ENCODE data around the gene CCDC32.

Gene CCDC32

DNA sequence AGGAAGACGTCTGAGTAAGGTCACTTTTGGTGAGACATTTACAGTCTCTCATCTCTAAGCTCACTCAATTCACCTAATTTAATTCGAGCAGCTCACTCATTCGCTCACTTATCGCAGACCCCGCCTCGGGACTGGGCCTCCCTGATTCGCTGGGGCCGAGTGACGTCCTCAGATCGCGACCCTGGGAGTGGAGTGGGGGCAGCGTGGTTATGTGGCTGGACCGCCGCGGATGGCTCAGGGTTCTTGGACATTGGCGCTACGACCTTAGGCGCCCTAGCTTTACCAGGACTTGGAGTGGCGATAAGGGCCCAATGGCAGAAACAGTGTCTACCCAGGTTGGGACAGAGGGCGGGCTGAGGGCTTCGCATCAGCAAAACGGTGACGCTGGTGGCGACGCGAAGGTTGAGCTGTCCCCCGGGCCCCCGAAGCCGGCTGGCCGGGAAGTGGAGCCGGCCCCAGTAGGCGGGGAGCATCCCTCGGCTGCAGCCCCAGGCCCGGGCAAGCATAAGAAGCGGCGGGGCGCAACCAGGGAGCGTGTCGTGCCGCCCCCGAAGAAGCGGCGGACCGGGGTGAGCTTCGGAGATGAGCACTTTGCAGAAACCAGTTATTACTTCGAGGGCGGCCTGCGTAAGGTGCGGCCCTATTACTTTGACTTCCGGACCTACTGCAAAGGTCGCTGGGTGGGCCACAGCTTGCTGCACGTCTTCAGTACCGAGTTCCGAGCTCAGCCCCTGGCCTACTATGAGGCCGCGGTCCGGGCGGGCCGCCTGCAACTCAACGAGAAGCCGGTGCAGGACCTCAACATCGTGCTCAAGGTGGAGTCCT, 4.5 kb upstream of the CCDC32 start, which contains the start of gene RPUSD2:
RPUSD2 (plus strand) TSS at position 171 of the 825 bp plus-strand sequence; CDS start at position 210, 39 bp downstream.
- H3K27me3 ChIP-seq (ENCODE audit: control insufficient read depth in 1 of 2, insufficient read depth in 2 of 2, low read length in 2 of 2) = no peaks in the 10 kb centered on the region
- H3K4me3 ChIP-seq (ENCODE audit: low read depth in 1 of 2, low read length in 2 of 2) = peak within 1 kb of the TSS; percentile 89 to 93
- peaks cover 10 to 20% of the 10 kb centered on the region in 2 donors for H3K36me3 ChIP-seq (ENCODE audit: control insufficient read depth in 1 of 2, insufficient read depth in 2 of 2, low read length in 2 of 2)
- H3K9me3 ChIP-seq (ENCODE audit: control insufficient read depth in 1 of 2, low read length in 2 of 2) = no peaks in the 10 kb centered on the region
- H3K9ac ChIP-seq (ENCODE audit: low read depth in 1 of 2, low read length in 2 of 2) = peak within 1 kb of the TSS; percentile 70 to 78
- peaks cover 14 to 15% of the 10 kb centered on the region in 2 donors for H3K4me1 ChIP-seq (ENCODE audit: control insufficient read depth in 1 of 2, insufficient read depth in 2 of 2, low read length in 2 of 2)
- H3K27ac ChIP-seq (ENCODE audit: low read depth, low read length) = peak within 1 kb of the TSS; percentile 76

DNA sequence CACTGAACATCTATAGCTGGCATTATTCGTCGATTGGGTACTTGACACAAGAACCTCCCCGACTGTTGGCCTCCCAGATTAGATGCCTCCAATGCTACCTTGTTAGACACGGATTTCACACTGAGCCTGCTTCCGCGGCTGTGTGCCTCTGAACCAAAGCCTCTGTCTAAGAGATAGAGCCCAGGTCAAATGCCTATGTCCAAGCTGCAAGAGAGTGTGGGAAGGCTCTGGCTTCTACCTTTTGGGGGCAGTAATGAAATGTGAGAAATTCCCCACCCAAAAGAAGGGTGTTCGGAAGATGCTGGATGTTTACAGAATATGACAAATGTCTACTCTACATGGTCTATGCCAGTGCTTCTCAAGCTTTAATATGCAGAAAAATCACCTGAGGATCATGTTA, 2.3 kb upstream of the CCDC32 start:
- no peak overlapping the region for H3K9ac ChIP-seq (ENCODE audit: low read depth in 1 of 2, low read length in 2 of 2)
- H3K27me3 ChIP-seq (ENCODE audit: control insufficient read depth in 1 of 2, insufficient read depth in 2 of 2, low read length in 2 of 2) = no peaks in the 10 kb centered on the region
- peaks cover 14 to 32% of the 10 kb centered on the region in 2 donors for H3K4me1 ChIP-seq (ENCODE audit: control insufficient read depth in 1 of 2, insufficient read depth in 2 of 2, low read length in 2 of 2)
- no peaks in the 10 kb centered on the region for H3K9me3 ChIP-seq (ENCODE audit: control insufficient read depth in 1 of 2, low read length in 2 of 2)
- H3K27ac ChIP-seq (ENCODE audit: low read depth, low read length) = no peak overlapping the region
- H3K36me3 ChIP-seq (ENCODE audit: control insufficient read depth in 1 of 2, insufficient read depth in 2 of 2, low read length in 2 of 2) = peaks cover 0 to 13% of the 10 kb centered on the region in 2 donors
- no peak overlapping the region for H3K4me3 ChIP-seq (ENCODE audit: low read depth in 1 of 2, low read length in 2 of 2)

DNA sequence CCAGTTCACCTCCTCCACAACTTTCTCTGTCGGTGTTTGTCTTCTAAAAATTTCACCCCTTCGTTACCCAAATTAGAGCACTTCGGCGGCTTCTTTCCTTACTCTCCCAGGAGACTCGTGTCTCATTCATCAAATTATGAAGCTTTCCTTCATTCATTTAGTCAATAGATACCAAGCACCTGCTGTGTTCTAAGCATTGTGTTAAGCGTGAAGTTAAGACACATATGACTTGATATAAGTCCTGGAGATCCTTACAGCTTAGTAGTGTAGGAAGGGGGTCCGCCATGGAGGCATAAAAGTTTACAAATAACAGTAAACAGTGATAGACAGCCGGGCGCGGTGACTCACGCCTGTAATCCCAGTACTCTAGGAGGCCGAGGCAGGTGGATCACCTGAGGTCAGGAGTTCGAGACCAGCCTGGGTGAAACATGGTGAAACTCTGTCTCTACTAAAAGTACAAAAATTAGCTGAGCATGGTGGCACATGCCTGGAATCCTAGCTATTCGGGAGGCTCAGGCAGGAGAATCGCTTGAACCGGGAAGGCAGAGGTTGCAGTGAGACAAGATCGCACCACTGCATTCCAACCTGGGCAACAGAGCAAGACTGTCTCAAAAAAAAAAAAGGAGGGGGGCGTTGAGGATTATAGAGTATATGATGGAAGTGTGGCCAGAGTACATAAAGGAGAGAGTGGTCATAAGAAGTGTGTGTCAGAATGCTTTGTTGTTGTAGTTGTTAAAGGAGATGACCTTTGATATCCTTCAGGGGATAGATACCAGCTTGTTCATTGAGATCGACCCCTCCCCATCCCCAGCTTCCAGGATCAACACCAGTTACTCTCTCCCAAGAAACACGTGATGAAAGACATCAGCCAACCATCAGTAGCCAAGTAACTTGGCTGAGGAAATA, 744 bp upstream of the CCDC32 start:
- H3K36me3 ChIP-seq (ENCODE audit: control insufficient read depth in 1 of 2, insufficient read depth in 2 of 2, low read length in 2 of 2) = peaks cover 0 to 6% of the 10 kb centered on the region in 2 donors
- peak overlapping the region; percentile 89 to 92 for H3K4me3 ChIP-seq (ENCODE audit: low read depth in 1 of 2, low read length in 2 of 2)
- H3K4me1 ChIP-seq (ENCODE audit: control insufficient read depth in 1 of 2, insufficient read depth in 2 of 2, low read length in 2 of 2) = peaks cover 12 to 31% of the 10 kb centered on the region in 2 donors
- peak overlapping the region; percentile 46 for H3K27ac ChIP-seq (ENCODE audit: low read depth, low read length)
- no peaks in the 10 kb centered on the region for H3K9me3 ChIP-seq (ENCODE audit: control insufficient read depth in 1 of 2, low read length in 2 of 2)
- no peaks in the 10 kb centered on the region for H3K27me3 ChIP-seq (ENCODE audit: control insufficient read depth in 1 of 2, insufficient read depth in 2 of 2, low read length in 2 of 2)
- peak overlapping the region; percentile 49 to 97 for H3K9ac ChIP-seq (ENCODE audit: low read depth in 1 of 2, low read length in 2 of 2)

- H3K4me1 ChIP-seq (ENCODE audit: control insufficient read depth in 1 of 2, insufficient read depth in 2 of 2, low read length in 2 of 2) = peaks cover 4 to 18% of the 10 kb centered on the region in 2 donors
- H3K9ac ChIP-seq (ENCODE audit: low read depth in 1 of 2, low read length in 2 of 2) = no peak overlapping the region
- no peaks in the 10 kb centered on the region for H3K9me3 ChIP-seq (ENCODE audit: control insufficient read depth in 1 of 2, low read length in 2 of 2)
- no peaks in the 10 kb centered on the region for H3K27me3 ChIP-seq (ENCODE audit: control insufficient read depth in 1 of 2, insufficient read depth in 2 of 2, low read length in 2 of 2)
- no peak overlapping the region for H3K27ac ChIP-seq (ENCODE audit: low read depth, low read length)
- H3K4me3 ChIP-seq (ENCODE audit: low read depth in 1 of 2, low read length in 2 of 2) = peak overlapping the region in 1 of 2 donors; percentile 17
- H3K36me3 ChIP-seq (ENCODE audit: control insufficient read depth in 1 of 2, insufficient read depth in 2 of 2, low read length in 2 of 2) = peaks cover 0 to 6% of the 10 kb centered on the region in 2 donors
Measured at GRCh38 chr15:40563426-40563825, 1.4 kb downstream of the CCDC32 start.

DNA sequence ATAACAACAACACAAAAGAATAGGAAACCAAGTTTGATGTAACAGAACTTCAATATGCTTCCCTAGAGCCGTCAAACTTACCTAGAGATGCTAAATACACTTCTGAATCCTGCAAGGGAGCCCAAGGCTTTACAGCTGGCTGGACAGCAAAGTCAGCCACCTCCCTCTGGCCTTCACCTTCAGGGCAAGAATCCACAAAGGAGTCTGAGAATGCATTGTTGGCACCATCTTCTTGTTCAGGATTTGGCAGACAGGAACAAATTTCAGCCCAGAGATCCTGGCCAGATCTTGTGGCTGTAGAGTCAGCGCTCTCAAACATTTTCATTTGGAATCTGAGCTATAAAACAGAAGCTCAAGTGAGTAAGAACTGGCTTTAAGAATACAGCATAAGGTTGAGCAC, 2.2 kb downstream of the CCDC32 start:
- peaks cover 0 to 6% of the 10 kb centered on the region in 2 donors for H3K36me3 ChIP-seq (ENCODE audit: control insufficient read depth in 1 of 2, insufficient read depth in 2 of 2, low read length in 2 of 2)
- no peaks in the 10 kb centered on the region for H3K27me3 ChIP-seq (ENCODE audit: control insufficient read depth in 1 of 2, insufficient read depth in 2 of 2, low read length in 2 of 2)
- H3K9me3 ChIP-seq (ENCODE audit: control insufficient read depth in 1 of 2, low read length in 2 of 2) = no peaks in the 10 kb centered on the region
- H3K27ac ChIP-seq (ENCODE audit: low read depth, low read length) = no peak overlapping the region
- H3K4me3 ChIP-seq (ENCODE audit: low read depth in 1 of 2, low read length in 2 of 2) = no peak overlapping the region
- H3K4me1 ChIP-seq (ENCODE audit: control insufficient read depth in 1 of 2, insufficient read depth in 2 of 2, low read length in 2 of 2) = peaks cover 4 to 18% of the 10 kb centered on the region in 2 donors
- H3K9ac ChIP-seq (ENCODE audit: low read depth in 1 of 2, low read length in 2 of 2) = peak overlapping the region in 1 of 2 donors; percentile 9

- no peak overlapping the region for H3K9ac ChIP-seq (ENCODE audit: low read depth in 1 of 2, low read length in 2 of 2)
- H3K27ac ChIP-seq (ENCODE audit: low read depth, low read length) = no peak overlapping the region
- H3K36me3 ChIP-seq (ENCODE audit: control insufficient read depth in 1 of 2, insufficient read depth in 2 of 2, low read length in 2 of 2) = peaks cover 9 to 21% of the 10 kb centered on the region in 2 donors
- H3K27me3 ChIP-seq (ENCODE audit: control insufficient read depth in 1 of 2, insufficient read depth in 2 of 2, low read length in 2 of 2) = no peaks in the 10 kb centered on the region
- H3K4me1 ChIP-seq (ENCODE audit: control insufficient read depth in 1 of 2, insufficient read depth in 2 of 2, low read length in 2 of 2) = peaks cover 0 to 15% of the 10 kb centered on the region in 2 donors
- H3K9me3 ChIP-seq (ENCODE audit: control insufficient read depth in 1 of 2, low read length in 2 of 2) = no peaks in the 10 kb centered on the region
- H3K4me3 ChIP-seq (ENCODE audit: low read depth in 1 of 2, low read length in 2 of 2) = no peak overlapping the region
Measured at GRCh38 chr15:40558952-40559742, 5.7 kb downstream of the CCDC32 start.

DNA sequence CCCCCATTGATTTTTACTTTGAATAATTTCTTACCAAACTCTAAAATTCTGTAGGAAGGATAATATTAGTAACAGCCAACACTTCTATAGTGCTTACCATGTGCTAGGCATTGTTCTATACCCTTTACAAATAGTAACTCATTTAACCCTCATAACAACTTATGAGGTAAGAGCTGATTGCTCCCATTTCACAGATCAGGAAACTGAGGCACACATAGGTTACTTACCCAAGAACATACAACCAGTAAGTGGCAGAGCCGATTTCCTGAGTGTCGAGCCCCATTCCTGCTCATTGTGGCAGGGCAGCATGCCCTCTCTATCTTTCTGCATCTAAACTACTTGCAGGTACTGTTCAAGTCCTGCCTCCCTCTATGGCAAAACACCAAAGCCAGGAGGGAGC, 9.0 kb downstream of the CCDC32 start:
- Histone ChIP-seq H3K27ac (ENCODE audit: low read depth, low read length) (no peak overlapping the region), H3K27me3 (ENCODE audit: control insufficient read depth in 1 of 2, insufficient read depth in 2 of 2, low read length in 2 of 2) (no peaks in the 10 kb centered on the region), H3K9ac (ENCODE audit: low read depth in 1 of 2, low read length in 2 of 2) (no peak overlapping the region), H3K9me3 (ENCODE audit: control insufficient read depth in 1 of 2, low read length in 2 of 2) (no peaks in the 10 kb centered on the region), H3K4me1 (ENCODE audit: control insufficient read depth in 1 of 2, insufficient read depth in 2 of 2, low read length in 2 of 2) (no peaks in the 10 kb centered on the region), H3K36me3 (ENCODE audit: control insufficient read depth in 1 of 2, insufficient read depth in 2 of 2, low read length in 2 of 2) (peaks cover 13 to 31% of the 10 kb centered on the region in 2 donors), H3K4me3 (ENCODE audit: low read depth in 1 of 2, low read length in 2 of 2) (no peak overlapping the region)

- Histone ChIP-seq H3K36me3 (ENCODE audit: control insufficient read depth in 1 of 2, insufficient read depth in 2 of 2, low read length in 2 of 2) (peaks cover 13 to 31% of the 10 kb centered on the region in 2 donors), H3K9me3 (ENCODE audit: control insufficient read depth in 1 of 2, low read length in 2 of 2) (no peaks in the 10 kb centered on the region), H3K9ac (ENCODE audit: low read depth in 1 of 2, low read length in 2 of 2) (no peak overlapping the region), H3K4me1 (ENCODE audit: control insufficient read depth in 1 of 2, insufficient read depth in 2 of 2, low read length in 2 of 2) (peaks cover 6 to 7% of the 10 kb centered on the region in 2 donors), H3K27ac (ENCODE audit: low read depth, low read length) (no peak overlapping the region), H3K27me3 (ENCODE audit: control insufficient read depth in 1 of 2, insufficient read depth in 2 of 2, low read length in 2 of 2) (no peaks in the 10 kb centered on the region), H3K4me3 (ENCODE audit: low read depth in 1 of 2, low read length in 2 of 2) (no peak overlapping the region)
Measured at GRCh38 chr15:40554161-40554525, 10.7 kb downstream of the CCDC32 start.

- Histone ChIP-seq H3K9ac (ENCODE audit: low read depth in 1 of 2, low read length in 2 of 2) (no peak overlapping the region), H3K4me1 (ENCODE audit: control insufficient read depth in 1 of 2, insufficient read depth in 2 of 2, low read length in 2 of 2) (peaks cover 6 to 7% of the 10 kb centered on the region in 2 donors), H3K9me3 (ENCODE audit: control insufficient read depth in 1 of 2, low read length in 2 of 2) (no peaks in the 10 kb centered on the region), H3K4me3 (ENCODE audit: low read depth in 1 of 2, low read length in 2 of 2) (no peak overlapping the region), H3K36me3 (ENCODE audit: control insufficient read depth in 1 of 2, insufficient read depth in 2 of 2, low read length in 2 of 2) (peaks cover 13 to 36% of the 10 kb centered on the region in 2 donors), H3K27ac (ENCODE audit: low read depth, low read length) (no peak overlapping the region), H3K27me3 (ENCODE audit: control insufficient read depth in 1 of 2, insufficient read depth in 2 of 2, low read length in 2 of 2) (no peaks in the 10 kb centered on the region)
Measured at GRCh38 chr15:40550341-40551037, 14.4 kb downstream of the CCDC32 start.
